Activated CD4-positive, alpha-beta T cell treated with anti-CD3 and anti-CD28 coated beads, Interleukin-2, amount 50 U/mL, for 16 hours (primary cell): ENCODE data around the gene PERCC1.
A peak's percentile ranks its signal among the peaks of the same experiment; 100 is the strongest.
"Not testable (repeated sequence)": the region's sequence is repeated elsewhere in the genome, so short reads cannot be mapped to it uniquely, and the experiment has no call there.

Experiments used
- DNase-seq: peaks from one replicate; pipeline ENCODE4 v3.0.0-alpha.2; 2020

PERCC1 gene

DNA sequence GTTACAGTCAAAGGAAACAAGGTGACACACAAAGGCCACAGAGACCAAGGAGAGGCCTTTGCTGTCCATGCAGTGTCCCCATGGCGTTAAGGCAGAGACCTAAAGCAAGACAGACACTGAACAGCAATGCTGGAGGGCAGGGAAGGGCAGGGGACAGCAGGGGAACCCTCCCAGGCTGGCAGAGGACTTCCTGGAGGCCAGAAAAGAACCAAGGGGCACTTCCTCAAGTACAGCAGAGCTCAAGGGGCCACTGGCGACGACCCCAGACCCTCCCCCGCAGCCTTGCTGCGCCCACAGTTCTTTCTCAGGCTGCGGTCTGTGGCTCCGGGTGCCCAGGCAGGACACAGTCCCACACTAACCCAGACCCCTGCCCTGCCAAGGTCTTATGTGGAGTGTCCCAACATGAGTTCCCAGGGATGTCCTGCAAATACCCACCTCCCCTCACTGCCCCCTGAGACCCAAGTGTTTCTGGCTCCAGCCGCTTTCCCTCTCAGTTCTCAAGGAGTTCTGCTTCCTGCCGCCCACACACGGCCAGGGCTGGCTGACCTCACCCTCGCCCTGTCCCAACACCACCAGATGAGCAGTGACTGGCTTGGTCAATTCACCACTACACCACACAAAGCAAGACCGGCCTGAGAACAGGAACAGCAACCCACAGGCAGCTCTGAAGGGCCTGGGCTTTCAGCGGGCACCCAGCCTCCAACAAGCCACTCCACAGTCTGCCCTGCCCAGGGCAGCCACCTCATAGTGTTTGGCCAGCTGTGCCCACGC lies 39.8 kb downstream of the PERCC1 start:
- no peak for DNase-seq

- no peak for DNase-seq
Measured at GRCh38 chr16:1471569-1472194, 40.8 kb downstream of the PERCC1 start.

GRCh38 chr16:1472974-1473373 lies 42.1 kb downstream of the PERCC1 start:
- DNase-seq = no peak

DNA sequence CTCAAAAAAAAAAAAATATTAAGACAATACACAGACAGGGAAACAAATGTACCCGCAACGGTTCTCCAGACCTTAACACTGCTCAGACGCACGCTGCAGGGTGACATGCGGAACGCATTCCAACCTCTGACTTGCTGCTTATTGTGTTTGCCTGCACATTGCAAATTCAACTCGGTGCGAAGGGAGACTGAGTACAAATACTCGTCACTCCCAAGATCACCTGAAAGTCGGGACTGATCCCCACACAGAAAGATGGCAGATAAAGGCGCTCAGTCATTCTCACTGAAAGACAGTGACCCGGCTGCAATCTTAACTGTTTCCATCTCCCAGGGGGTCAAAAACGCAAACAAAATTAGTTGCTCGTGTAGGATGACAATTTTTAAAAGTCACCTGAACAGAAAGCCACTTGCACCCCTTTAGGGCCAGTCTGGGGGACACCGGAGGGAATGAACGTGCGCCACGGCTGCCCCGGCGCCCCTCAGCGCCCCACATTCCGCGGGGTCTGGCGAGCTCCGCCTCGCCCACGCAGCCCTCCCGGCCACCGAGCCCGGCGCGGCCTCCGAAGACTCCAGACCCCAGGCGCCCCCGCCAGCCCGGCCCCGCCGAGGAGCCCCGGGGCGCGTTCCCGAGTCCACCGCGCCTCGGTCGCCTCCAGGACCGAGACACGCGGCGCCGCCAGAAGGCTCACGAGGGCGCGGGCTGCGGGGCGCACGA lies 43.4 kb downstream of the PERCC1 start:
- no peak for DNase-seq

- DNase-seq = peak; percentile 90
Measured at GRCh38 chr16:1474796-1475551, 44.1 kb downstream of the PERCC1 start, which contains the start of gene CLCN7. CLCN7 (minus strand) TSS chr16:1475028; CDS start chr16:1474974, 54 bp downstream.

DNA sequence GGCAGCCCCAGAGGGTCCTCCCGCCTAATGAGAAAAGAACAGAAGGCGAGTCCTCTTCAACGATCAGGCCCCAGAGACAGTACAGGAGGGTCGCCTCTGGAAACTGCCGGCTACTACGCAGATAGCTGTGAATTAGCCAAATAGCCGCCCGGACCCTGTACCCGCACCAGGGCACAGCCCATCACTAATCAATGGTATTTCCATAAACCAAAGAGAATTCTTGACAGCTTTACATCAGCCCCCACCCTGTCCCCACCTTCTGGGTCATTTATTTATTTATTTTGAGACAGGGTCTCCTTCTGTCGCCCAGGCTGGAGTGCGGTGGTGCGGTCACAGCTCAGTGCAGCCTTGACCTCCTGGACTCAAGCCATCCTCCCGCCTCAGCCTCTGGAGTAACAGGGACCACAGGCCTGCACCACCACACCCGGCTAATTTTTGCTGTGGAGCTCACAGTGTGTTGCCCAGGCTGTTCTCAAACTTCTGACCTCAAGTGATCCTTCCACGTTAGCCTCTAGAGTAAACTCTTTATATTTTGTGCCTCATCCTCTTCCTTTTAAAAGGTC lies 44.8 kb downstream of the PERCC1 start:
- no peak for DNase-seq

DNA sequence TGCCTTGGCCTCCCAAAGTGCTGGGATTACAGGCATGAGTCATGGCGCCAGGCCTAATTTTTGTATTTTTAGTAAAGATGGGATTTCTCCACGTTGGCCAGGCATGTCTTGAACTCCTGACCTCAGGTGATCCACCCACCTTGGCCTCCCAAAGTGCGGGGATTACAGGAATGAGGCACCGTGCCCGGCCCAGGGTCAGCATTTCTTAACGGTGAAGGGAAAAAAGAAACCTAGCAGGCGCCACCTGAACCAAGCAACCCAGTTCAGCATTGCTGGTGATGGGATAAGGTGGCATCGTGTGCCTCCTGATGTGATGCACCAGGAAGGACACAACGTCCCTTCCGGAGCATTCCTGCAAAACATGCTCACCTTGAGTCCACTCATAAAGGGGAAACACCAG lies 46.2 kb downstream of the PERCC1 start:
- DNase-seq = no peak

DNA sequence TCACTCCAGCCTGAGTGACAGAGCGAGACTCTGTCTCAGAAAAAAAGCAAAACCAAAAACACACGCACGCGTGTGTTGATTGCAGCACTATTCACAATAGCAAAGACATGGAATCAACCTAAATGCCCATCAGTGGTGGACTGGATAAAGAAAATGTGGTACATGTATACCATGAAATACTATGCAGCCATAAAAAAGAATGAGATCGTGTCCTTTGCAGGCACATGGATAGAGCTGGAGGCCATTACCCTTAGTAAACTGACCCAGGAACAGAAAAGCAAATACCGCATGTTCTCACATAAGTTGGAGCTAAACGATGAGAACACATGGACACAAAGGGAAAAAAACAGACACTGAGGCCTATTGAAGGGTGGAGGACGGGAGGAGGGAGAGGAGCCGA lies 48.1 kb downstream of the PERCC1 start:
- DNase-seq = not testable (repeated sequence)

- no peak for DNase-seq
Measured at GRCh38 chr16:1481906-1482835, 51.3 kb downstream of the PERCC1 start.
